Activated T-cell treated with anti-CD3 and anti-CD28 coated beads for 4 hours (primary cell): ENCODE measurements around the gene GPR101.
"Not testable (repeated sequence)": the region's sequence is repeated elsewhere in the genome, so short reads cannot be mapped to it uniquely, and the experiment has no call there.

Source experiments
- DNase-seq: peaks from one replicate; pipeline ENCODE4 v3.0.0-alpha.2; 2020

The GPR101 gene

DNA sequence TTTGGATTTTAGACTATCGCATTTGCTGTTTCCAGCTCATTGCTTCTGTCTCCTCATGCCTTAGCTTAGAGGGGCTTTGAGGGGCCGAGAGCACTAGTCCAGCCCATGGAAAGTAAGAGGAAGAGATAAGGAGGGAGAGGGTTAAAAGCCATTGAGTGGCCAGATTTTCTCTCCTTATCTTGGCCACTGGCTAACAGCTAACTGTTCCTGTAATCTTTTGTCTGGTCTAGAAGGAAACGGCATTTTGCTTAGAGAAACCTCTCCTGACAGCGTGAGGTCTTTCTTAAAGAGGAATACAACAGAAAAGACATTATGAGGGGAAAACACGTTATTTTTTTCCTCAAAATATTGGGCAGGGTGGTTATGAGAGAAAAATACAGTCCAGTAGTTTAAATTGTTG is 7.9 kb downstream of the GPR101 start:
- no peak for DNase-seq

DNA sequence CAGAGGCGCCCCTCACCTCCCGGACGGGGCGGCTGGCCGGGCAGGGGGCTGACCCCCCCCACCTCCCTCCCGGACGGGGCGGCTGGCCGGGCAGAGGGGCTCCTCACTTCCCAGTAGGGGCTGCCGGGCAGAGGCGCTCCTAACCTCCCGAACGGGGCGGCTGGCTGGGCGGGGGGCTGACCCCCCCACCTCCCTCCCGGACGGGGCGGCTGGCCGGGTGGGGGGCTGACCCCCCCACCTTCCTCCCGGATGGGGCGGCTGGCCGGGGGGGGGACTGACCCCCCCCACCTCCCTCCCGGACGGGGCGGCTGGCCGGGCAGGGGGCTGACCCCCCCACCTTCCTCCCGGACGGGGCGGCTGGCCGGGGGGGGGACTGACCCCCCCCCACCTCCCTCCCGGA is 33.6 kb downstream of the GPR101 start:
- DNase-seq = not testable (repeated sequence)

DNA sequence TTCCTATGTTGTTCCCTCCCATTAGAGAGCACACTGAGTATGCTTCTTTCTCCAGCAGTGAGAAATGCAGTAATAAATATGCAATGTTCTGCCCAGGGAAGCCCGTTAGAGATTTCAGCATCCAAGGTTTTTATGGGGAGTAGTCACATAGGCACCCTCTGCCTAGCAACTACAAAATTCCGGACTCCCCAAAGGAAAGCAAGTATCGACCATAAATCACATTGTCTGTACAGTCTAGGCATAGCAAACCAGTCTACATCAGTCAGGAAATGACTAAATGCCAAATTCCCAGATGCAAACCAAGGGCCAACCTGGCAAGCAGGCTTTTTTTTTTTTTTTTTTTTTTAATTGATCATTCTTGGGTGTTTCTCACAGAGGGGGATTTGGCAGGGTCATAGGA is 34.8 kb downstream of the GPR101 start:
- DNase-seq = no peak
